ENCODE data around the gene CAPN2.
A peak's percentile ranks its signal among the peaks of the same experiment; 100 is the strongest.

Gene CAPN2

GRCh38 chr1:223760833-223761232, 48.5 kb downstream of the CAPN2 start:
- Histone ChIP-seq H3K27me3 (ENCODE audit: insufficient read depth, insufficient read length) (no peaks in the 10 kb centered on the region), H3K9ac (ENCODE audit: insufficient read length, low read depth) (no peak overlapping the region), H3K4me1 (ENCODE audit: insufficient read depth, insufficient read length) (peaks cover 9% of the 10 kb centered on the region), H3K9me3 (ENCODE audit: insufficient read depth, low read length) (no peaks in the 10 kb centered on the region), H3K36me3 (ENCODE audit: insufficient read depth, insufficient read length, low read length) (peaks cover 87% of the 10 kb centered on the region), H3K4me3 (ENCODE audit: insufficient read length, low read depth) (no peak overlapping the region)
- no peak for TF ChIP-seq SUZ12 (IDR thresholded peaks at IDR 0.05; ENCODE audit: extremely low read depth, insufficient read depth, insufficient read length)
- no peak for TF ChIP-seq ZNF274 (IDR thresholded peaks at IDR 0.05; ENCODE audit: low read depth, low read length)
- DNase-seq (ENCODE audit: low read depth, low spot score): no peak

- Histone ChIP-seq H3K27me3 (ENCODE audit: insufficient read depth, insufficient read length) (no peaks in the 10 kb centered on the region), H3K36me3 (ENCODE audit: insufficient read depth, insufficient read length, low read length) (peaks cover 87% of the 10 kb centered on the region), H3K4me1 (ENCODE audit: insufficient read depth, insufficient read length) (peaks cover 9% of the 10 kb centered on the region), H3K9ac (ENCODE audit: insufficient read length, low read depth) (no peak overlapping the region), H3K9me3 (ENCODE audit: insufficient read depth, low read length) (no peaks in the 10 kb centered on the region), H3K4me3 (ENCODE audit: insufficient read length, low read depth) (no peak overlapping the region)
- TF ChIP-seq ZNF274 (IDR thresholded peaks at IDR 0.05; ENCODE audit: low read depth, low read length) (no peak), YY1 (IDR thresholded peaks at IDR 0.05; ENCODE audit: insufficient read depth, insufficient read length) (no peak), SUZ12 (IDR thresholded peaks at IDR 0.05; ENCODE audit: extremely low read depth, insufficient read depth, insufficient read length) (no peak)
- DNase-seq (ENCODE audit: low read depth, low spot score): no peak
These were observed 49.1 kb downstream of the CAPN2 start for GRCh38 chr1:223761411-223761810.

- H3K4me1 ChIP-seq (ENCODE audit: insufficient read depth, insufficient read length): peaks cover 4% of the 10 kb centered on the region
- no peak for DNase-seq (ENCODE audit: low read depth, low spot score)
- H3K9me3 ChIP-seq (ENCODE audit: insufficient read depth, low read length): no peaks in the 10 kb centered on the region
- peaks cover 72% of the 10 kb centered on the region for H3K36me3 ChIP-seq (ENCODE audit: insufficient read depth, insufficient read length, low read length)
- TF ChIP-seq YY1 (IDR thresholded peaks at IDR 0.05; ENCODE audit: insufficient read depth, insufficient read length): no peak
- TF ChIP-seq ZNF274 (IDR thresholded peaks at IDR 0.05; ENCODE audit: low read depth, low read length): no peak
- no peak for TF ChIP-seq SUZ12 (IDR thresholded peaks at IDR 0.05; ENCODE audit: extremely low read depth, insufficient read depth, insufficient read length)
- H3K27me3 ChIP-seq (ENCODE audit: insufficient read depth, insufficient read length): no peaks in the 10 kb centered on the region
- H3K4me3 ChIP-seq (ENCODE audit: insufficient read length, low read depth): no peak overlapping the region
- H3K9ac ChIP-seq (ENCODE audit: insufficient read length, low read depth): no peak overlapping the region
These were observed 50.9 kb downstream of the CAPN2 start for GRCh38 chr1:223763251-223763650.

GRCh38 chr1:223763881-223764280, 51.5 kb downstream of the CAPN2 start:
- TF ChIP-seq SUZ12 (IDR thresholded peaks at IDR 0.05; ENCODE audit: extremely low read depth, insufficient read depth, insufficient read length): no peak
- no peak for TF ChIP-seq ZNF274 (IDR thresholded peaks at IDR 0.05; ENCODE audit: low read depth, low read length)
- TF ChIP-seq YY1 (IDR thresholded peaks at IDR 0.05; ENCODE audit: insufficient read depth, insufficient read length): no peak
- Histone ChIP-seq H3K9ac (ENCODE audit: insufficient read length, low read depth) (peak overlapping the region; percentile 44), H3K4me3 (ENCODE audit: insufficient read length, low read depth) (no peak overlapping the region), H3K27me3 (ENCODE audit: insufficient read depth, insufficient read length) (no peaks in the 10 kb centered on the region), H3K9me3 (ENCODE audit: insufficient read depth, low read length) (no peaks in the 10 kb centered on the region), H3K36me3 (ENCODE audit: insufficient read depth, insufficient read length, low read length) (peaks cover 69% of the 10 kb centered on the region), H3K4me1 (ENCODE audit: insufficient read depth, insufficient read length) (peaks cover 4% of the 10 kb centered on the region)
- no peak for DNase-seq (ENCODE audit: low read depth, low spot score)

GRCh38 chr1:223765036-223765718, 52.8 kb downstream of the CAPN2 start:
- peaks cover 4% of the 10 kb centered on the region for H3K4me1 ChIP-seq (ENCODE audit: insufficient read depth, insufficient read length)
- no peak for DNase-seq (ENCODE audit: low read depth, low spot score)
- H3K36me3 ChIP-seq (ENCODE audit: insufficient read depth, insufficient read length, low read length): peaks cover 69% of the 10 kb centered on the region
- H3K27me3 ChIP-seq (ENCODE audit: insufficient read depth, insufficient read length): no peaks in the 10 kb centered on the region
- TF ChIP-seq ZNF274 (IDR thresholded peaks at IDR 0.05; ENCODE audit: low read depth, low read length): no peak
- TF ChIP-seq SUZ12 (IDR thresholded peaks at IDR 0.05; ENCODE audit: extremely low read depth, insufficient read depth, insufficient read length): no peak
- no peak for TF ChIP-seq YY1 (IDR thresholded peaks at IDR 0.05; ENCODE audit: insufficient read depth, insufficient read length)
- no peak overlapping the region for H3K9ac ChIP-seq (ENCODE audit: insufficient read length, low read depth)
- H3K4me3 ChIP-seq (ENCODE audit: insufficient read length, low read depth): no peak overlapping the region
- no peaks in the 10 kb centered on the region for H3K9me3 ChIP-seq (ENCODE audit: insufficient read depth, low read length)

GRCh38 chr1:223765719-223766340, 53.5 kb downstream of the CAPN2 start:
- Histone ChIP-seq H3K36me3 (ENCODE audit: insufficient read depth, insufficient read length, low read length) (peaks cover 69% of the 10 kb centered on the region), H3K4me1 (ENCODE audit: insufficient read depth, insufficient read length) (peaks cover 5% of the 10 kb centered on the region), H3K9me3 (ENCODE audit: insufficient read depth, low read length) (no peaks in the 10 kb centered on the region), H3K4me3 (ENCODE audit: insufficient read length, low read depth) (no peak overlapping the region), H3K27me3 (ENCODE audit: insufficient read depth, insufficient read length) (no peaks in the 10 kb centered on the region), H3K9ac (ENCODE audit: insufficient read length, low read depth) (no peak overlapping the region)
- TF ChIP-seq ZNF274 (IDR thresholded peaks at IDR 0.05; ENCODE audit: low read depth, low read length): no peak
- no peak for DNase-seq (ENCODE audit: low read depth, low spot score)

- no peaks in the 10 kb centered on the region for H3K9me3 ChIP-seq (ENCODE audit: insufficient read depth, low read length)
- peaks cover 78% of the 10 kb centered on the region for H3K36me3 ChIP-seq (ENCODE audit: insufficient read depth, insufficient read length, low read length)
- peaks cover 14% of the 10 kb centered on the region for H3K4me1 ChIP-seq (ENCODE audit: insufficient read depth, insufficient read length)
- no peak overlapping the region for H3K4me3 ChIP-seq (ENCODE audit: insufficient read length, low read depth)
- H3K27me3 ChIP-seq (ENCODE audit: insufficient read depth, insufficient read length): no peaks in the 10 kb centered on the region
- no peak for TF ChIP-seq ZNF274 (IDR thresholded peaks at IDR 0.05; ENCODE audit: low read depth, low read length)
- no peak for TF ChIP-seq SUZ12 (IDR thresholded peaks at IDR 0.05; ENCODE audit: extremely low read depth, insufficient read depth, insufficient read length)
- no peak for TF ChIP-seq YY1 (IDR thresholded peaks at IDR 0.05; ENCODE audit: insufficient read depth, insufficient read length)
- no peak for DNase-seq (ENCODE audit: low read depth, low spot score)
- no peak overlapping the region for H3K9ac ChIP-seq (ENCODE audit: insufficient read length, low read depth)
These were observed 58.4 kb downstream of the CAPN2 start for GRCh38 chr1:223770621-223771315.

Measured in NT2/D1 (cell line).